ENCODE data around the gene TMEM184B.

GRCh38 chr22:38230916-38231315 lies 41.9 kb downstream of the TMEM184B start:
- TF ChIP-seq CTCF (IDR thresholded peaks at IDR 0.05) (no peak), POLR2A (IDR thresholded peaks at IDR 0.05) (no peak), POLR2AphosphoS5 (IDR thresholded peaks at IDR 0.05) (no peak), EP300 (IDR thresholded peaks at IDR 0.05; ENCODE audit: low read depth) (no peak)
